ENCODE results near the gene OXT.
A peak's percentile ranks its signal among the peaks of the same experiment; 100 is the strongest.

The OXT gene

DNA sequence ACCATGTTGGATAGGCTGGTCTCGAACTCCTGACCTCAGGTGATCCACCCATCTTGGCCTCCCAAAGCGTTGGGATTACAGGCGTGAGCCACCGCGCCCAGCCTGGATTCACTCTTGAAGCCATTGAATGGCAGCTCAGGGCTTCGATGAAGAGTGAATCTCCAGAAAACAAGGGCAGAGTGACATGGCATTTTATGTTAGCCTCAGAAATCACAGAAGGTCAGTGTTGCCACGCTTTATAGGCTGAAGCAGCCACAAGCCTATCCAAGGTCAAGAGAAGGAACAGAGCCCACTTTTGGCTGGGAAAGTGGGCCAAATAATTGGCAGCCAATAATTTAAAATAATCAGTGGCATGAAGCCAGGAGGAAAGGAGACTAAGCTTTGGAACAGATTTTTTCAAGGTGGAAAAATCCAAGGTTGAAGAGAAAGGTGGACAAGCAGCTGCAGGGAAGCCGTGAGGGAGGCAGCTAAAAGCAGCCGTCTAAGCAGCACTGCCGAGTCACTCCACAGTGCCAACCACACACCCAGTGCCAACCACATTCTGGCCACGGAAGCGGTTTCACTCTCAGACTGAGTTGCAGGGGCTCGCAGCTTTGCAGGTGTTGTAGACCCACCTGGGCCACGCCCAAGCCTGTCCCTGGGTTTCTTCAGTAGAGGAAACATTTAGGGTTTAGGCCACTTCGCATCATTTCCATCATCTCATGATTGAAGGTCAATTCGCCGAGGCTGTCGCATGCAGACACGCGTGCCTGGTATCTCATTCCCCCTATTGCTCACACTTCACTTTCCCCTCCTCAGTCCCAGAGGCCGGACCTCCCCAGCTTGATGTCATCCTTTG, 30.5 kb downstream of the OXT start:
- no peak for TF ChIP-seq CTCF (IDR thresholded peaks at IDR 0.05; ENCODE audit: insufficient read depth, low read depth, low read length, missing control alignments)
- H3K4me3 ChIP-seq (ENCODE audit: low read depth, low read length): no peak overlapping the region
- DNase-seq (ENCODE audit: low read depth): peak; percentile 57

DNA sequence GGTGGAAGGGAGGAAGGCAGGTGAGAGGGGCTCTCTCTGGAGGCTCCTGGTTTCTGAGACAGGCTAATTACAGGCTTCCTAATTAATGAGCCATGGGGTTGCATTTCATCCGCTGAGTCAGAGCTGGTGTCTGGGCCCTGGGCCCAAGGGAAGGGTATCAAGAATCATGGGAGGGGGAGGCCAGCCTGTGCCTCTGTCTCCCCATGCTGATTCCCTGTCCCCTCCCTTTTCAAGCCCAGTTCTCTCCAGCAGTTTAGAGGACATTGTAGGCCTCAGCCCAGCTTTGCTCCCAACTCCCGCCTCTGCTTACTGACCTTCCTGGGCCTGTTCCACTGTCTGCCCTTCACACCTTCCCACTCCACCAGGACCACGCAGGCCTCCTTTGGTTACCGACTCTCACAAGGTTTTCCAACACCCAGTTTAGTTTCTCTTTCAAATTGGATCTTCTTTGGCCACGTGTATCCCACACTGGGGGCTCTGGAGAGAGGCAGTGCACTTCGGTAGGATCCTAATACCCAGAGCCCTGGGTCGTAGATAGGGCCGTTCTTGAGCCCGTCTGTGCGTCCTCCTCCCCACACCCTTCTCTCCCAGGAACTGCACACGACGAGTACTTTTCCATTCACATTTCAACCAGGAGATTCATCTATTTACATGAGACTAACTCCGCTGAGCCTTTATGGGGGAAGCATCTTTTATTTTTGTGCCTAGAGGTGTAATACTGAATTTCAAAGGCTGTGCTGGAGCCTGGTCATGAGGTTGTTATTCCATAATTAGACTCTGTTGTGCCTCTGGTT, 31.4 kb downstream of the OXT start:
- H3K4me3 ChIP-seq (ENCODE audit: low read depth, low read length): no peak overlapping the region
- TF ChIP-seq CTCF (IDR thresholded peaks at IDR 0.05; ENCODE audit: insufficient read depth, low read depth, low read length, missing control alignments): no peak
- no peak for DNase-seq (ENCODE audit: low read depth)

GRCh38 chr20:3103369-3104032, 32.1 kb downstream of the OXT start:
- TF ChIP-seq CTCF (IDR thresholded peaks at IDR 0.05; ENCODE audit: insufficient read depth, low read depth, low read length, missing control alignments): no peak
- no peak for DNase-seq (ENCODE audit: low read depth)
- H3K4me3 ChIP-seq (ENCODE audit: low read depth, low read length): no peak overlapping the region

- no peak for TF ChIP-seq CTCF (IDR thresholded peaks at IDR 0.05; ENCODE audit: insufficient read depth, low read depth, low read length, missing control alignments)
- no peak for DNase-seq (ENCODE audit: low read depth)
- no peak overlapping the region for H3K4me3 ChIP-seq (ENCODE audit: low read depth, low read length)
Measured at GRCh38 chr20:3105256-3106137, 34.1 kb downstream of the OXT start.

DNA sequence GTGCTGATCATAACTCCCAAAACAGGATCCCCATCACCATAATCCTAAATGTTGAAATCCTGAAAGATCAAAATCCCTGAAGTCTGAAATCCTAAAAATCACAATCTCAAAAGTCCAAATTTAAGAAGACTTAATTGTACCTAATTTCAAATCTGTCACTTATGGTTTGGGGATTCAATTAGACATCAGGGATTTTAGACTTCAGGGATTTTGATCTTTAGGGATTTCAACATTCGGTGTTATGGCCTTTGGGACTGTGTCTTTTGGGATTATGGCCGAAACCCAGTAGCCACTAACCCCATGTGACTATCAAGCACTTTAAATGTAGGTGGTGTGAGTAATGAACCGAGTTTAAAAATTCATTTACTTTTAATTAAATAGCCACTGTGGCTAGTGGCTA, 34.8 kb downstream of the OXT start:
- TF ChIP-seq CTCF (IDR thresholded peaks at IDR 0.05; ENCODE audit: insufficient read depth, low read depth, low read length, missing control alignments): no peak
- no peak for DNase-seq (ENCODE audit: low read depth)
- no peak overlapping the region for H3K4me3 ChIP-seq (ENCODE audit: low read depth, low read length)

Data from GM12865 (cell line).